Gastrocnemius medialis (tissue), 4 donors: ENCODE data around the gene ZFYVE26.

ENCODE experiments used
- CTCF ChIP-seq, 5 experiments: fragments of 450-650 bp in 3 of 5; fragments of 200-600 bp in 2 of 5; sonication (generic) in 2 of 5; IDR thresholded peaks in 4 of 5; conservative IDR thresholded peaks in 1 of 5; 1 replicate in 4 of 5; 2 replicates in 1 of 5; pipeline ENCODE4 v1.5.1; 2016 to 2019; ENCODE audit warnings: antibody characterized with exemption in 5 of 5, mild to moderate bottlenecking in 3 of 5, moderate library complexity in 3 of 5
- POLR2A ChIP-seq, 2 donors: fragments of 450-650 bp; IDR thresholded peaks; one replicate each; pipeline ENCODE4 v1.6.1; 2017; ENCODE audit warnings: antibody characterized with exemption in 2 of 2, mild to moderate bottlenecking in 2 of 2, moderate library complexity in 2 of 2

DNA sequence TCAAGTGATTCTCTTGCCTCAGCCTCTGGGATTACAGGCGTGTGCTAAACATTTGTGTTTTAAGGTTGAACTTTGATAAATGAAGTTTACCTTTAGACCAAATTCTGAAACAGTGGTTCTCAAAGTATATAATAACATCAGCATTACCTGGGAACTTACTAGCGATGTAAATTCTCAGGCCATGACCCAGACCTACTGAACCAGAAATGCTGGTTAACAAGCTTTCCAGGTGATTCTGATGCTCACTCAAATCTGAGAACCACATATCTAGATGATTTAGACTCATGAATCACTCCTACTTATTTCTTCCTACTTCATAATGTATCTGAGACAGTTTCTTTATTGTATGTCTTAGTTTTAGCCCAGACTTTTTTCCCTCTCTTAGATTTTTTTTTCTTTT, 46.8 kb upstream of the ZFYVE26 start:
- no peak for TF ChIP-seq CTCF (IDR thresholded peaks at IDR 0.05 in 4 of 5, conservative IDR thresholded peaks at IDR 0.05 in 1 of 5)
- TF ChIP-seq POLR2A (IDR thresholded peaks at IDR 0.05), result no peak
